GM12872 (cell line): ENCODE measurements around the gene ZNF22.

Source experiments
- TF ChIP-seq, protein P1 (sequence below): IDR thresholded peaks from 3 replicates; pipeline ENCODE4 v1.5.1; 2011; ENCODE audit warnings: low read depth, mild to moderate bottlenecking, low read length, moderate library complexity; ENCODE audit not compliant: insufficient read depth

ZNF22 gene

DNA sequence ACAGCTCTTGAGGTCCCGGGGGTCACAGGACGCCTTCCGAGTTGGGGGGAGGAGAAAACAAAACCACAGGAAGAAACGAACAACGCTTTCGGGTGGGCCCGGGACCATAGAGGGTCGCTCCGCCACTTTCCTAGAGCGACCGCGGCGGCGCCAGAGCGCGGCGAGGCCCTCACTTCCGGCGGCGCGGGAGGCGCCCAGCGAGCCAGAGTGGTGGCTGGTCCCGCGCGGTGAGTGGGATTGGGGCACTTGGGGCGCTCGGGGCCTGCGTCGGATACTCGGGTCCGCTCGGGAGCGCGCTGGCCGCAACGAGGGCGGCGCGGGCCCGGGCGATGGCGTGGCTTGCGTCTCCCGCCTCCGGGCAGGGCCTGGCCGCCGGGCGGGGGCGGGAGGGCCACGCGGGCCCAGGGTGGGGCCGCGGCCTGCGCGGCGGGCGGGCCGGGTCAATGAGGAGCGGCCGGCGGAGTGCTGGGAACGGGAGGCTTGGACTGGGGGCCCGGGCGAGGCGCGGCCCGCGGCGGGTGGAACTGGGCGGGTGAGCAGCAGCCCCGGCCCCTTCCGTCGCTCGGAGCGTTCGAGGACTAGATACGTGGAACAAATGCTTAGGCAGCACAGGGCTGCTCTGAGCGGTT is at the start of gene ZNF22:
TSS of gene ZNF22 (plus strand) at position 172 of the 629 bp plus-strand sequence. CDS start 2,446 bp downstream, outside the sequence.
- TF ChIP-seq, protein P1, sequence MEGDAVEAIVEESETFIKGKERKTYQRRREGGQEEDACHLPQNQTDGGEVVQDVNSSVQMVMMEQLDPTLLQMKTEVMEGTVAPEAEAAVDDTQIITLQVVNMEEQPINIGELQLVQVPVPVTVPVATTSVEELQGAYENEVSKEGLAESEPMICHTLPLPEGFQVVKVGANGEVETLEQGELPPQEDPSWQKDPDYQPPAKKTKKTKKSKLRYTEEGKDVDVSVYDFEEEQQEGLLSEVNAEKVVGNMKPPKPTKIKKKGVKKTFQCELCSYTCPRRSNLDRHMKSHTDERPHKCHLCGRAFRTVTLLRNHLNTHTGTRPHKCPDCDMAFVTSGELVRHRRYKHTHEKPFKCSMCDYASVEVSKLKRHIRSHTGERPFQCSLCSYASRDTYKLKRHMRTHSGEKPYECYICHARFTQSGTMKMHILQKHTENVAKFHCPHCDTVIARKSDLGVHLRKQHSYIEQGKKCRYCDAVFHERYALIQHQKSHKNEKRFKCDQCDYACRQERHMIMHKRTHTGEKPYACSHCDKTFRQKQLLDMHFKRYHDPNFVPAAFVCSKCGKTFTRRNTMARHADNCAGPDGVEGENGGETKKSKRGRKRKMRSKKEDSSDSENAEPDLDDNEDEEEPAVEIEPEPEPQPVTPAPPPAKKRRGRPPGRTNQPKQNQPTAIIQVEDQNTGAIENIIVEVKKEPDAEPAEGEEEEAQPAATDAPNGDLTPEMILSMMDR = 0 out of 3 replicates have a peak, but pooled peaks have one; percentile 21

DNA sequence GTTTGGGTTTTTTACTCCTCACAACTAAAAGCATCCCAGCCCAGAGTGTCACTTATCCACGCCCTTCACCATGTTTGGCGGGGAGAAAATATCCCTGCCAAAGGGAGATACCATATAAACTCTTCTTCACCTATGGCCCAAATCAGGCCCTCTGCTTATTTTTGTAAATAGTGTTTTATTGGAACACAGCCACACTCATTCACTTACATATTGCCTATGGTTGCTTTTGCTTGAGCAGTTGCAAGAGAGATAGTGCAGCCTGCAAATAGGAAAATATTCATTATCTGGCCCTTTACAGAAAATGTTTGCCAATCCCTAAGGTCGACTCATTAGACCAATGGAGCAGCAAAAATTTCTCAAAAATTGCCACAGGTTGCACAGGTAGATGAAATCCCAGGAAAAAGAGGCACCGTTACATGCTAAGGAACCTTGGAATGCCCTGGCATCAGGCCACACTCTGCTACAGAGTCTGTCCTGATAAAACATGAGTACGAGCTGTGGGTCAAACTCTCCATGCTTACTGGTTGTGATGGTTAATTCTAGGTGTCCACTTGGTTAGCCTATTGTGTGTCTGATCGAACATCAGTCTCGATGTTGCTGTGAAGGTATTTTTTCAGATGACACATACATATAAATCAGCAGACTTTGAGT is 49.0 kb upstream of the ZNF22 start:
- TF ChIP-seq, protein P1 = no peak

DNA sequence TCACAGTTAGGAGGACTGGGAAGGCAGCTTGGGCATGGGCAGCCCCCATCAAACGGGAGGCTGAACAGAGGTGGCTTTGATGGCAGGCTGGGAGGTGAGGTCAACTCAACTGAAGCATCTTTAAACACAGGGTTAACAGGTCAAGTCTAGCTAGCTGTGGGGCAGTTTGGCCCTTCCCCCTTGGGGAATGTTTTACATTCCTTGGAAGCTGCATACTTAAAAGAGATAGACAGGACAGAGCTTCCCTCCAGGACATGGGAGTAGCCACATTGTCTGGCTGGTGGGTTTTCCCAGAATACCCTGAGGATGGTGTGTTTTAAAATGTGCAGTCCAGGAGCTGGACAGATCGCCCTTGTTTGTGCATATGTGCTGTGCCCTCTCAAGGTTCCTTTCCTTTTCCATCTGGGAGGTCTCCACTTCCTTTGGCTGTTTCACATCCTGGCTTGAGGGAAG is 47.9 kb upstream of the ZNF22 start:
- TF ChIP-seq, protein P1 = no peak

DNA sequence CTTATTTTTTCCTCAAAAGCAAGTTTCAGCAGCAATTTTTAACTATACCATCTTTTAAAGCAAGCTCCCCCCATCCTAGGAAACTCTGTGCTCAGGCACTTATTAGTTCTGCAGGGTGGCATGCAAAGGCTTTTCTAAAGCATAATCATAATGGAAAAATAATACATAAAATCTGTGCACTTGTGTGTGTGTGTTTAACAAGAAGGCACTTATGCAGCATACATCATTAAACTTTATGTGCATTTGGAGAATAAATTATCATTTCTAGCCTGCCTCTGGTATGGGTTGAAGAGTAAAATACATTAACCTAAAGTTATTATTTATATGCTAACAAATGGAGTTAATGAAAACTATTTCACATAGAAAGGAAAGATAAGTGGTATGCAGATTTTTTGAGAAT is 46.7 kb upstream of the ZNF22 start:
- TF ChIP-seq, protein P1 = no peak

DNA sequence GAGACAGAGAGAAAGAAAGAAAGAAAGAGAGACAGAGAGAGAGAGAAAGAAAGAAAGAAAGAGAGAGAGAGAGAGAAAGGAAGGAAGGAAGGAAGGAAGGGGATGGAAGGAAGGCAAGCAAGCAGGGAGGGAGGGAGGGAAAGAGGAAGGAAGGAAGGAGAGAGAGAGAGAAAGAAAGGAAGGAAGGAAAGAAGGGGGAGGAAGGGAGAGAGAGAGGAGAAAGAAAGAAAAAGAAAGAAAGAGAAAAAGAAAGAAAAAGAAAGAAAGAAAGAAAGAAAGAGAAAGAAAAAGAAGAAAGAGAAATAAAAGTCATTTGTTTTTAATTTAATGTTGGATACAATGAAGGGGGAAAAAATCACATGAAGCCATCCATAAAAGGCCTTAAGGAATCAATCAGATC is 45.8 kb upstream of the ZNF22 start:
- TF ChIP-seq, protein P1 = no peak

DNA sequence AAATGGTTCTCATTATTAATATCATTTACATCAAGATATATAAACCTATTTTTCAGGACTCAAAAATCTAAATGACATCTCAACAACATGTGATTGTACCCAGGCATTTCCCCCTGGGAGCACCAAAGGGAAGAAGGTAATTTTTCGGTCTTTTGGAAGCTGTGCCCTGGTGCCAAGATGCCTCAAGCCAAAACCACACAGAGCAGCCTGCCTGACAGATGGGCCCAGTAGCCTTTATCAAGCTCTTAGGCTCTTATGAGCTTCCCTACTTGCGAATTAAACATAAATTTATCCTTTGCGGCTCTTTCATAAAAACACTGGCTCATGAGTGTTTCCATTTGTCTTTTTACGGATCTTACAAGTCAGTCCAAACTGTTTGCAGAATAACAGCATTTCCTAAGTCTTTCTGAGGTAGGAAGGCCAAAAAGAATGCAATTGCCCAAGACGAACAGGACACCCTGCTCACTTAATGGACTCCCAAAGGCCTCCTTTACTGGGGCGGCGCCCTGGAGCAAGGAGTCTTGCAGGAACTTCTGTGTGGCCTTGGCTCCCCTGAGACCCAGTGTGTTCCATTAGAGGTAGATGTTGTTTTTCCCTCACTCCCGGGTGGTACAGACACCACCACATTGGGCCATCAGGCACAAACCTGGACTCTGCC is 45.2 kb upstream of the ZNF22 start:
- TF ChIP-seq, protein P1 = no peak

DNA sequence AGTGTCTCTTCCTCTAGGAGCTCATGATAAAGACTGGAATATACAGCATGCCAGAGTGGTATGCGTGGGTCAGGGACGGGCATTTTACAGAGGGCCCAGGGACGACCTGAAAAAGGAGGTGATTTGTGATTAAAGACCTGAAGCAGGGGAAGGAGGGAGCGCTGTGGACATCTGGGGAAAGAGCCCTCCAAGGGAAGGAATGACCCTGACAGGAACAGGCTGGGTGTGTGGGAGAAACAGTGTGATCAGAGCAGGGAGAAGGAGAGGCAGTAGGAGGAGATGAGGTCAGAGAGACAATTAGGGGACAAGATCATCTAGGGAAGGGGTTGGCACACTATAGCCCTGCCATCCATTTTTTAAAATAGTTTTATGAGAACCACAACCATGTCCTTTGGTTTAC is 44.5 kb upstream of the ZNF22 start:
- TF ChIP-seq, protein P1 = no peak
